Measurements from ENCODE around the gene OPN3. TPM values are rescaled to one million over a fixed set of nuclear protein-coding genes. Genes with fewer than 3 reads are reported as not detected.

The OPN3 gene
- total RNA-seq, 1 experiment from 2014 or later = 45.6 TPM

DNA sequence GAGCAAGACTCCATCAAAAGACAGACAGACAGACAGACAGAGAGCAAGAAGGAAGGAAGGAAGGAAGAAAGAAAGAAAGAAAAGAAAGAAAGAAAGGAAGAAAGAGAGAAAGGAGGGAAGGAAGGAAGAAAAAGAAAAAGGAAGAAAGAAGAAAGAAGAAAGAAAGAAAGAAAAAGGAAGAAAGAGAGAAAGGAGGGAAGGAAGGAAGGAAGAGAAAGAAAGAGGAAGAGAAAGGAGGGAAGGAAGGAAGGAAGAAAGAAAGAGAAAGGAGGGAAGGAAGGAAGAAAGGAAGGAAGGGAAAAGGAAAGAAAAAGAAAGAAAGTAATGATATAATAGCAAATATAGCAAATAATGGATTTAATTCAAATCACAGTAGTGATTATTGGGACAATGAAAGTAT is 32.7 kb downstream of the OPN3 start:
- no TSS peak for BruUV-seq (replicated peaks)
- POLR2A ChIA-PET = interaction anchor here (0.7 to 8.6 kb wide), 13 partner anchors 10 to 88 kb away, joined by 3 to 126 read pairs (median 7); partner anchors contain the start of genes CHML, FH and OPN3

DNA sequence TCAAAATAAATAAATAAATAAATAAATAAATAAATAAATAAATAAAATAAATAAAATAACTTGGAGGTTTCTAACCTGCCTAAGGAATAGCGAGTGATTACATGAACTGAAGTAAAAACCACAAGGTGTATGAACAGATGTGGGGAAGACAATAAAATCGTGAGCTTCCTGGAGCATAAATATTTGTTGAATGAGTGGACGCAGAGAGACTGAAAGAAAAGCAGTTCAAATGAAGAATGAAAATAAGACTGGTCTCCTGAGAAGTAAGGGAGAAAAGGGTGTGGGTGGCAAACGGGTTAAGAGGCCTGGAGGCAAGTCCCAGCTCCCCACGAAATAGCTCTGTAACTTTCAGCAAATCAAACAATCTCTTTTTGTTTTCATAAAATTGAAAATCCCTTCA is 33.6 kb downstream of the OPN3 start:
- DNase-seq (ENCODE audit: unreplicated experiment) = peak; percentile 77
- H3K9me3 Mint-ChIP-seq (ENCODE audit: unreplicated experiment) = no peaks in the 10 kb centered on the region
- H3K4me1 Mint-ChIP-seq (ENCODE audit: insufficient read depth, unreplicated experiment) = peaks cover 55% of the 10 kb centered on the region
- H3K27ac Mint-ChIP-seq (ENCODE audit: low read depth, unreplicated experiment) = peak overlapping the region; percentile 89
- CTCF ChIA-PET = interaction anchor here (0.7 to 9.1 kb wide), 16 partner anchors 13 to 1255 kb away, joined by 3 to 155 read pairs (median 4); partner anchors contain the start of gene KMO
- no TSS peak for BruUV-seq (replicated peaks)
- intact Hi-C loops (cut with micrococcal nuclease) = loop anchor here (2.0 kb wide), 1 partner anchor 14 kb away; no protein-coding TSS in a partner anchor
- H3K36me3 Mint-ChIP-seq (ENCODE audit: insufficient read depth, unreplicated experiment) = peaks cover 38% of the 10 kb centered on the region
- POLR2A ChIA-PET = interaction anchor here (0.6 to 8.6 kb wide), 19 partner anchors 9 to 232 kb away, joined by 3 to 126 read pairs (median 4); partner anchors contain the start of genes CHML, FH, KMO and OPN3
- TF ChIP-seq, protein P1, sequence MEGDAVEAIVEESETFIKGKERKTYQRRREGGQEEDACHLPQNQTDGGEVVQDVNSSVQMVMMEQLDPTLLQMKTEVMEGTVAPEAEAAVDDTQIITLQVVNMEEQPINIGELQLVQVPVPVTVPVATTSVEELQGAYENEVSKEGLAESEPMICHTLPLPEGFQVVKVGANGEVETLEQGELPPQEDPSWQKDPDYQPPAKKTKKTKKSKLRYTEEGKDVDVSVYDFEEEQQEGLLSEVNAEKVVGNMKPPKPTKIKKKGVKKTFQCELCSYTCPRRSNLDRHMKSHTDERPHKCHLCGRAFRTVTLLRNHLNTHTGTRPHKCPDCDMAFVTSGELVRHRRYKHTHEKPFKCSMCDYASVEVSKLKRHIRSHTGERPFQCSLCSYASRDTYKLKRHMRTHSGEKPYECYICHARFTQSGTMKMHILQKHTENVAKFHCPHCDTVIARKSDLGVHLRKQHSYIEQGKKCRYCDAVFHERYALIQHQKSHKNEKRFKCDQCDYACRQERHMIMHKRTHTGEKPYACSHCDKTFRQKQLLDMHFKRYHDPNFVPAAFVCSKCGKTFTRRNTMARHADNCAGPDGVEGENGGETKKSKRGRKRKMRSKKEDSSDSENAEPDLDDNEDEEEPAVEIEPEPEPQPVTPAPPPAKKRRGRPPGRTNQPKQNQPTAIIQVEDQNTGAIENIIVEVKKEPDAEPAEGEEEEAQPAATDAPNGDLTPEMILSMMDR (IDR thresholded peaks at IDR 0.05; ENCODE audit: unreplicated experiment) = no peak
- no peaks in the 10 kb centered on the region for H3K27me3 Mint-ChIP-seq (ENCODE audit: insufficient read depth, unreplicated experiment)
- H3K4me3 Mint-ChIP-seq (ENCODE audit: unreplicated experiment) = peak overlapping the region; percentile 53

More for the DNA sequence above, 32.7 kb downstream of the OPN3 start:
- no peak for DNase-seq (ENCODE audit: unreplicated experiment)
- CTCF ChIA-PET = interaction anchor here (1.0 to 9.1 kb wide), 4 partner anchors 14 to 228 kb away, joined by 3 to 155 read pairs (median 36); no protein-coding TSS in a partner anchor
- H3K27me3 Mint-ChIP-seq (ENCODE audit: insufficient read depth, unreplicated experiment) = no peaks in the 10 kb centered on the region
- peaks cover 47% of the 10 kb centered on the region for H3K4me1 Mint-ChIP-seq (ENCODE audit: insufficient read depth, unreplicated experiment)
- no peaks in the 10 kb centered on the region for H3K9me3 Mint-ChIP-seq (ENCODE audit: unreplicated experiment)
- H3K36me3 Mint-ChIP-seq (ENCODE audit: insufficient read depth, unreplicated experiment) = peaks cover 31% of the 10 kb centered on the region
- TF ChIP-seq, protein P1 (IDR thresholded peaks at IDR 0.05; ENCODE audit: unreplicated experiment) = no peak
- peak overlapping the region; percentile 89 for H3K27ac Mint-ChIP-seq (ENCODE audit: low read depth, unreplicated experiment)
- intact Hi-C loops (cut with micrococcal nuclease) = loop anchor here (2.0 kb wide), 1 partner anchor 15 kb away; no protein-coding TSS in a partner anchor
- no peak overlapping the region for H3K4me3 Mint-ChIP-seq (ENCODE audit: unreplicated experiment)

DNA sequence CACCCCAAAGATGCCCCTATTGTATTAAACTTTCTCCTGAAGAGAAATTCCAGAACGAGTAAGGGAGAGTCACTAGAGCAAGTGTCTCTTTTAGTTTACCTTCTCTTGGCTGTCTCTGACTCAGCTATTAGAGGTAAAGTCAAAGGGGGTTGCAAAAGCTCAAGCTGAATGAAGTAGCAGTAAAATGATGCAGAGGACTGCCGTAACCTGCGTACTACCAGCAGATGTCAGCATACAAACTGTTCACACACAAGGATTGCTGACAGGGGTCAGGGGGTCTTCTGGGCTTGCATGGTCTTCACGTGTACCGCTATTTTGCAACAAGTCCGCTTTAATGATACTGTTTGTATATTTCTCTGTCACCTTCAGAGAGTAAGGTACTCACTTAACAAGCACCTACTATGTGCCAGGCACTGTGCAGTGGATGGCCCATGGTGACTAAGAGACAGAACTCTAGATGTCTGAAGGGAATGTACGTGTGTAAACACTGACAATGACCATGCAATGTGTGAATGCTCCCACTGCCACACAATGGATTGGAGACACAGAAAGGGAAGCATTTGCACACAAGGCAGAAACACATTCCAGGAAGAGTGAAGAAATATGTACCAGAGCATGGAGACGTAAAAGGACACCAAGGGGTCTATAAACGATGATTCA is 34.9 kb downstream of the OPN3 start:
- Mint-ChIP-seq H3K4me3 (ENCODE audit: unreplicated experiment) (no peak overlapping the region), H3K27ac (ENCODE audit: low read depth, unreplicated experiment) (peak overlapping the region; percentile 89), H3K27me3 (ENCODE audit: insufficient read depth, unreplicated experiment) (no peaks in the 10 kb centered on the region), H3K9me3 (ENCODE audit: unreplicated experiment) (no peaks in the 10 kb centered on the region), H3K36me3 (ENCODE audit: insufficient read depth, unreplicated experiment) (peaks cover 50% of the 10 kb centered on the region), H3K4me1 (ENCODE audit: insufficient read depth, unreplicated experiment) (peaks cover 65% of the 10 kb centered on the region)
- intact Hi-C loops (cut with micrococcal nuclease) = no loop called here
- POLR2A ChIA-PET = interaction anchor here (0.6 to 8.6 kb wide), 10 partner anchors 13 to 233 kb away, joined by 3 to 126 read pairs (median 5); partner anchors contain the start of genes CHML, FH, KMO and OPN3
- CTCF ChIA-PET = interaction anchor here (0.7 to 9.1 kb wide), 13 partner anchors 12 to 638 kb away, joined by 3 to 155 read pairs (median 4); partner anchors contain the start of genes EXO1, FH and KMO
- DNase-seq (ENCODE audit: unreplicated experiment) = peak; percentile 78
- TF ChIP-seq, protein P1 (IDR thresholded peaks at IDR 0.05; ENCODE audit: unreplicated experiment) = peak; percentile 34
- no TSS peak for BruUV-seq (replicated peaks)

DNA sequence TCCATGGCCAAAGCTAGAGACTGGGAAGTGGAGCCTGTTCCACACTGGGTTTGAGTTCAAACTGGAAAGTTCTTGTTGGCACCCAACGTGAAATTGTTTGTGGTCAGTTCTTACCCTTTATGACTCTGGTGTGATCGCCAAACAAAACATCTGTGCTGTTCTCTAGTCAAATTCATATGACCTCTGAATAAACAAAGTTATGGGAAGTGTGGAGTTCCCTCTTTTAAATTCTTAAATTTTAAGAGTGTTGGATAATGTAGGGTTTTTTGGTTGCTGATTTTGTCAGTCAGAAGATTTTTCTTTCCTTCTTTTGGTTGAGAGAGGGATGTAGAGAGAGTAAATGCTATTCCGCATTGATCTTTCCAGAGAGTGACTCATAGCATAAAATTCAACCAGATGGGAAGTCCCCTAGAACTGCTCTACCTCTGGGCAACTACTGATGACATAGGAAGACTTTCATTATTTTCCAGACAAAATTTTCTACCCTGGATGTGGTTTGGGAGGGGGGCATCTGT is 36.4 kb downstream of the OPN3 start:
- TF ChIP-seq, protein P1 (IDR thresholded peaks at IDR 0.05; ENCODE audit: unreplicated experiment) = no peak
- Mint-ChIP-seq H3K27ac (ENCODE audit: low read depth, unreplicated experiment) (peak overlapping the region; percentile 77), H3K9me3 (ENCODE audit: unreplicated experiment) (no peaks in the 10 kb centered on the region), H3K27me3 (ENCODE audit: insufficient read depth, unreplicated experiment) (no peaks in the 10 kb centered on the region), H3K4me3 (ENCODE audit: unreplicated experiment) (peak overlapping the region; percentile 23), H3K4me1 (ENCODE audit: insufficient read depth, unreplicated experiment) (peaks cover 69% of the 10 kb centered on the region), H3K36me3 (ENCODE audit: insufficient read depth, unreplicated experiment) (peaks cover 48% of the 10 kb centered on the region)
- ChIA-PET CTCF (interaction anchor here (0.7 to 2.0 kb wide), 4 partner anchors 12 to 1102 kb away, joined by 3 to 10 read pairs (median 4); no protein-coding TSS in a partner anchor), POLR2A (interaction anchor here (0.6 to 2.4 kb wide), 5 partner anchors 10 to 85 kb away, joined by 3 to 16 read pairs (median 5); partner anchors contain the start of genes CHML and OPN3)
- intact Hi-C loops (cut with micrococcal nuclease) = no loop called here
- no TSS peak for BruUV-seq (replicated peaks)
- DNase-seq (ENCODE audit: unreplicated experiment) = peak; percentile 86

All from MCF 10A (cell line).